ELR (cell line): ENCODE results near the gene PAQR7.
"Not testable (repeated sequence)": the region's sequence is repeated elsewhere in the genome, so short reads cannot be mapped to it uniquely, and the experiment has no call there.

ENCODE experiments used
- DNase-seq: peaks from one replicate; pipeline ENCODE4 v3.0.0-alpha.2; 2015; ENCODE audit warnings: low read depth

The PAQR7 gene

DNA sequence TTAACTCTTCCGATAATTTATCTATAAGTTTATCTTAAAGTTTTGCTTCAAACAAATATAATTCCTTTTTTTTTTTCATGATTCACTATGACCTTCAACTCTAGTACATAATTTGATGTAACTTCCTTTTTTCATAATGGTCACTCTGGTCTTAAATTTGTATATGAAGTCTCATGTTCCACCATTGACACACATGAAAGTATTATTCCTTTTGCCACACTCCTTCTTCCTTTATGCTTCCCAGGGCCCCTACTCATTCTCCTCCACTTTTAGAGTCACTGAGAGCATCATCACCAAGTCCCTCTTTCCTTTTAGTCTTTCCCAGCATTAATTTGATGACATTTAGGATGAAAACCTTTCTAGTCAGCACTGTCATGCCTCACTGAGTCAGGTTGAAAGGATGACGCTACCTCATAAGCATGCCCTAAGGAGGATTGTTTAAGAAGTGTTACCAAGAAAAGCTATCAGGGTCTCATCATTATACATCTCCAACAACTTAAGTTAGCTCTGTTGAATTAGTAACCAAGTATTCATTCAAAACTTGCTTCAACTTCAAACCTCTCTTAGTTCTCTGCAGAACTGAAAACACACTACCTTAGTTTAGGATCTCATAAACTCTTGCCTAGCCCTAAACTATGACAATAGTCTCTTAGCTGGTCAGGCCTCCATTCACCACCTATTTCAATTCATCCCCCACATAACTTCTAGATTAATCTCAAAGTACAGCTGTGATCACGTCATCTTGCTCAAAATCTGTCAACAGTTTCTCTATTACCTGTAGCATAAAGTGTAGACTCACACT is 30.8 kb downstream of the PAQR7 start:
- DNase-seq = peak; percentile 32

GRCh38 chr1:25843483-25843882 is 32.0 kb downstream of the PAQR7 start:
- no peak for DNase-seq

- not testable (repeated sequence) for DNase-seq
Measured at GRCh38 chr1:25839808-25840207, 35.7 kb downstream of the PAQR7 start.

DNA sequence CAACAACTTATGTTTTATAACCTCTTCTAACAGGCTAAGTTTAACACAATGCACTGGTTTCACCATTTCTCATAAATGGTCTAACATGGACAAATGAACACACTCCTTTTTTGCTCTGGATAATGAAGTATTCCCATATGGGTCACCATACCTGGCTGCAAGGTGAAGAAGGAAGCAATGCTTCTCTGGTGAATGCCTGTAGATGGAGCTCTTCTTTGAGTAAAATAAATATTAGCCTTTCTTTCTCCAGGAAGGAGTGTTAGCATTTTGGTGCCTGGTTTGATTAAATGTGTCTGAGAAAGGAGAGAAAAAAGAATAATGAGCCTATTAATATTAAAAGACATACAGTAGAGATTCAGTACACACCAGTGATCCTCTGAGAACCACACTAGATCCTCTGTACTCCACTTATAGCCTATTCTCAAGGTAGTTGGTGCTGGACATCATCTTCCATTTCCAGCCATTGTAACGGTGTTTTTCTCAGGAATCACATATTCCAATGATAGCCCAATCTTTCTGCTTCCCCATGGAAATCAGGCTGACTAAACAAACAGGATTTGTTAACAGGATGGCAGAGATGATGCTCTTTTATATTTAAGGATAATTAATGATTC is 38.1 kb downstream of the PAQR7 start:
- peak; percentile 25 for DNase-seq

DNA sequence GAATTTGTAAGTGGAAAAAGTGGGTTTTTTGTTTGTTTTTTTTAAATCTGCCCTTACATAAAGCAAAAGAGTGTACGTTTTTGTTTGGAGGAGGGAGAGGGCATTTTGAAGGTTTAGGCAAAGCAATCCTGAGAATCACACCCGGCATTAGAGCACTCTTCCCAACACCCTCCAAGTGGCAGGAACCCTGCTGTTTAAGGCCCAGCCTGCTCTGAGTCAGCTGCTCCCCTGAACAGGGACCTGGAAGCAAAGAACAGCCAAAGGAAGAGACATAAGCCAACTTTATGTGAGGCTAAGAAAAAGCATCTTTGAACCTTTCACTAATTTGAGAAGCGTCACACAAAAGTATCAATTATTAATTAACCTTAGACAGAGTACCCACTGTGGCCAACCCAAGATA is 38.8 kb downstream of the PAQR7 start:
- DNase-seq = no peak

GRCh38 chr1:25834894-25835293 is 40.6 kb downstream of the PAQR7 start:
- no peak for DNase-seq

DNA sequence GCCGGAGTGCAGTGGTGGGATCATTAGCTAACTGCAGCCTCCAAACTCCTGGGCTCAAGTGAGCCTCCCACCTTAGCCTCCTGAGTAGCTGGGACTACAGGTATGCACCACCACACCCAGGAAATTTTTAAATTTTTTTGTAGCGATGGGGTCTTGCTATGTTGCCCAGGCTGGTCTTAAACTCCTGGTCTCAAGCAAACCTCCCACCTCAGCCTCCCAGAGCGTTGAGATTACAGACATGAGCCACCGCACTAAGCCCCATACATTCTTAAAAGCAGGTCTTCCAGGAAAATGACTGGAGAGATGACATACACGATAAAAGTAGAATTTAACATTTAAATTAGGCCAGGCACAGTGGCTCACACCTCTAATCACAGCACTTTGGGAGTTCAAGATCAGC is 42.4 kb downstream of the PAQR7 start:
- DNase-seq = no peak

- peak; percentile 64 for DNase-seq
Measured at GRCh38 chr1:25832336-25833037, 43.0 kb downstream of the PAQR7 start.

- no peak for DNase-seq
Measured at GRCh38 chr1:25831569-25832196, 43.8 kb downstream of the PAQR7 start.

DNA sequence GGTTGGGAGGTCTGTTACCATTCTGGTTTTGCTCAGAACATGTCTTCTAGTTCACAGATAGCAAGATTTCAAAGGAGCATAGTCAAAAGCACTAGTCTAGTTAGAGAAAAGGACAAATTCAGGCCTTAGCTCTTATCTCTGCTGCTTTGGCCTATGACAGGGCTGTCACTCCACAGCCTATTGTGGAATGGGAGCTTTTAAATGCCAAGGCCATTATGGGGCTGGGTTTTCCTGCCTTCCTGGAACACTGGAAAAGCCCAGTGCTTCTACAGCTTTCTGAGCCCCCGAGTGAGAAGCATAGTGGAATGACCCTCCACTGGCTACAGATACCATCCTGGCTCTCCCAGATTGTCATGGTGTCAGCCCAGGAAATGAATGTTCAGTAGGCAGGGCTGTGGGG is 46.5 kb downstream of the PAQR7 start:
- no peak for DNase-seq

- no peak for DNase-seq
Measured at GRCh38 chr1:25828491-25828890, 47.0 kb downstream of the PAQR7 start.

DNA sequence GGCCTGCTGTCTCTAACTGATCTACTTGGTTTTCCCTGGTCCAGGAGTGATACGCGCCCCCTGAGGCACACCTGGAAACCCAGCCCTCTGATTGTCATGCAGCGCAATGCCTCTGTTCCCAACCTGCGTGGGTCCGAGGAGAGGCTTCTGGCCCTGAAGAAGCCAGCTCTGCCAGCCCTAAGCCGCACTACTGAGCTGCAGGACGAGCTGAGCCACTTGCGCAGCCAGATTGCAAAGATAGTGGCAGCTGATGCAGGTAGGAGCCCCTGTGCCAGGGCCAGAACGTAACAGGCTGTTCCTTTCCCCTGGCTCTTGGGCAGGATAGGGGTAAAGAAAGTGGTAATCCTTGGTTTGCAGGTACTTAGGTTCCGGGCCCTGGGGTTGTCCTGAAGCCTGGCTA is 48.9 kb downstream of the PAQR7 start:
- no peak for DNase-seq

DNA sequence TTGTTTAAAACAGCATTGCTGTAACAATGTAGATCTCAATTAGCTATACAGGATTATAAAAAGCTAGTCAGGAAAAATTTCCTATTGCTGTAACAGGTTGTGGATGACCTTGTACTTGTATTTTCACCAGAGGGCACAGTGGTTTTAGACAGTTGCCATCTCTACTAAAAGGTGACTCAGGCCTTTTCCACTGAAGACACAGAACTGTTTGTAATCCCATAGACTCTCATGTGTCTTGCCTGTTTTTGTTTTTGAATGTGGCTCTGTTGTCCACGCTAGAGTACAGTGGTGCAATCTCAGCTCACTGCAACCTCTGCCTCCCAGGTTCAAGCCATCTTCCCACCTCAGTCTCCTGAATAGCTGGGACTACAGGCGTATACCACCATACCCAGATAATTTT is 49.9 kb downstream of the PAQR7 start:
- peak; percentile 29 for DNase-seq

DNA sequence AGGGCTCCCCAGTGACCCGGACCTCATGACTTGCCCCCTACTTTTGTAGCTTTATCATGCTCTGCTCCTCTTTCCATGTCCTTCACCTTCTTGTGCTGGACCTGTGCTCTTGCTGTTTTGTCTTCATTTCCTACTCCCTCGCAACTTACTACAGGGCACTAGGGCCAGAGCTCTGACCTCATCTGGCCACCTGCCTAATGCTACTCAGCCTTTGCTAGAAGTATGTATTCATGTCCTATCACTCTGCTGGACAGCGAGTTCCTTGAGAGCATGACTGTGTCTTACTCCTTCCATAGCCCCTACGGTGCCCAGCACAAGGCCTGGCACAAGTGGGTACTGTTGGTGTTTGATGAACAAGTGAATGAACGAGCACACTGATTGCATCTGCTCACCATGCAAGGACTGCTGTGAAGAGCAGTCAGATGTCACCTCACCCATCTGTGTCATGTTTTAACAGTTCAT is 53.8 kb downstream of the PAQR7 start:
- peak; percentile 36 for DNase-seq

DNA sequence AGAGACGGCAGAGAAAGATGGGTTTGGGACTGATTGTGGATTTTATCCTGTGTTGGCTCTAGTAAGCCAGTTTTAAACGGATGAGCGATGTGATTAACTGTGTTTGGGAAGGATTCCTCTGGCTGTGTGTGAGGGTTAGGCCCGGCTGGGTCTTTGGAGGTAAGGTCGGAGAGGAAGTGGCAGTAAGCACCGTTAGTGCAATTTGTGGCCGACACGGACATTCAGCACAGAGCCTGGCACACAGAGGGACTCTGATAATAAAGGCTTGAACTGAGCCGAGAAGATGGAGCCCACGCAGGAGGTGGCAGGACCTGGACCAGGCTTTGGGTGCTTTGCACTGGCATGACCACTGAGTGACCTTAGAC is 54.4 kb downstream of the PAQR7 start:
- DNase-seq = peak; percentile 17

DNA sequence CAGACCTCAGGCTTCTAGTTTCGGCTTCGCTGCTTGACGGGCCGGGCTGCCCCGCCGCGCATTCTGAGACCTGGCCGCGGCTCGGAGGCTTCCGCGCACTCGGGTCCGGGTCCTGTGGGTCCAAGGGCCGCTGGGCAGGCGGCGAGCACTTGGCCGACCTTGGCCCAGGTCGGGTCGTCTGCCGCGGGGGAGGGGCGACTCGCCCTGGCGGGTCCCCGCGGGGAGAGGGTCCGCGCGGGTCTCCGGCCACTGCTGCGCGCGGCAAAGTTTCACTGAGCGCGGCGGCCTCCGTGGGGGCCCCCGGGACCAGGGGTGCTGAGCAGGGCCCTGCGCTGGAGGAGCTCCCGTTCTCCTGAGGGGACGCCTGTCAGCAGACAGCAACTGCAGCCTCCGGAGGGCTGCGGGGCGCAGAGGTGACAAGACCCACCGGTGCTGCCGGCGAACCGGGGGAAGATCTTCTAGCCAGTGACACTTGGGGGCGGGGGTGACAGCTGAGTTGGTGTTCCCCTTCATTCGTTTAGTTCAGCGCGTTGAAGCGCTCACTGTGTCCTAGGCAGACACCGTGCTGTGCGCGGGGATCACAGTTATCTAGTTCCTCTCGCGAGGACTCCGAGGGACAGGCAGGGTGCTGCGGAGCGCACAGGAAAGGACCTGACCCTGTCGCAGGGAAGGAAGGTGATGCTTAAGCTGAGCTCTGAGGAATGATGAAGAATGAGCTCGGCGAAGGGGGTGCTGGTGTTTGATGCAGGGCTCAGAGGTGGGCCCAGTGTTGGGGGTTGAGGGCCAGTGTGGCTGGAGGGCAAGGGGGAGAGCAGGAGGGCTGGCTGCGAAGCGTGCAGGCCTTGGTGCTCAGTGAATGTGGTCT is 55.0 kb downstream of the PAQR7 start:
- DNase-seq = peak; percentile 75

- peak; percentile 80 for DNase-seq
Measured at GRCh38 chr1:25819491-25820246, 55.8 kb downstream of the PAQR7 start, which contains the start of gene MTFR1L. Gene MTFR1L (plus strand): TSS chr1:25819954. CDS start chr1:25823105, 3,151 bp downstream.

GRCh38 chr1:25818569-25818968 is 56.9 kb downstream of the PAQR7 start:
- no peak for DNase-seq

GRCh38 chr1:25817840-25818501 is 57.5 kb downstream of the PAQR7 start:
- DNase-seq = no peak

- DNase-seq = no peak
Measured at GRCh38 chr1:25816112-25816718, 59.3 kb downstream of the PAQR7 start.
